HEK293T (cell line): ENCODE data around the gene EDA.

Source experiments
- CTCF ChIA-PET: fragments of 350-600 bp; formaldehyde crosslinking; extraction: SDS; loops from one replicate; lab custom pipeline; 2021; ENCODE audit warnings: antibody characterized with exemption, inconsistent platforms; lab: Yijun Ruan, JAX
- POLR2A ChIA-PET: fragments of 350-600 bp; formaldehyde crosslinking; extraction: SDS; loops from one replicate; lab custom pipeline; 2020; ENCODE audit warnings: antibody characterized with exemption, inconsistent platforms; lab: Yijun Ruan, JAX
- DNase-seq: peaks from one replicate; pipeline ENCODE4 v3.0.0; 2012; ENCODE audit warnings: mixed read lengths; ENCODE audit errors: extremely low spot score
- ARNT ChIP-seq: fragments of 450-650 bp; IDR thresholded peaks from 2 replicates; pipeline ENCODE4 v1.6.1; 2017; ENCODE audit warnings: mild to moderate bottlenecking
- BHLHE40 ChIP-seq: fragments of 450-650 bp; IDR thresholded peaks from 2 replicates; pipeline ENCODE4 v1.6.1; 2016; ENCODE audit warnings: mild to moderate bottlenecking, moderate library complexity, borderline replicate concordance
- CTBP1 ChIP-seq: fragments of 450-650 bp; IDR thresholded peaks from 2 replicates; pipeline ENCODE4 v1.6.1; 2016; ENCODE audit warnings: borderline replicate concordance
- ELF4 ChIP-seq: fragments of 450-650 bp; IDR thresholded peaks from 2 replicates; pipeline ENCODE4 v1.6.1; 2017; ENCODE audit warnings: antibody characterized with exemption
- FOXA1 ChIP-seq: fragments of 450-650 bp; IDR thresholded peaks from 2 replicates; pipeline ENCODE4 v1.6.1; 2016; ENCODE audit warnings: mild to moderate bottlenecking
- FOXK2 ChIP-seq: fragments of 450-650 bp; IDR thresholded peaks from 2 replicates; pipeline ENCODE4 v1.6.1; 2016; ENCODE audit warnings: mild to moderate bottlenecking
- FOXM1 ChIP-seq: fragments of 450-650 bp; IDR thresholded peaks from 2 replicates; pipeline ENCODE4 v1.6.1; 2017; ENCODE audit warnings: mild to moderate bottlenecking, borderline replicate concordance
- HDGF ChIP-seq: fragments of 450-650 bp; IDR thresholded peaks from 2 replicates; pipeline ENCODE4 v1.6.1; 2017; ENCODE audit warnings: antibody characterized with exemption, borderline replicate concordance
- L3MBTL2 ChIP-seq: fragments of 450-650 bp; conservative IDR thresholded peaks from 2 replicates; pipeline ENCODE4 v1.6.1; 2016; ENCODE audit warnings: mild to moderate bottlenecking
- LEF1 ChIP-seq: fragments of 450-650 bp; IDR thresholded peaks from 2 replicates; pipeline ENCODE4 v1.6.1; 2017; ENCODE audit warnings: mild to moderate bottlenecking, borderline replicate concordance
- NFRKB ChIP-seq: fragments of 450-650 bp; IDR thresholded peaks from 2 replicates; pipeline ENCODE4 v1.6.1; 2016; ENCODE audit warnings: mild to moderate bottlenecking, moderate library complexity
- PKNOX1 ChIP-seq: fragments of 450-650 bp; IDR thresholded peaks from 2 replicates; pipeline ENCODE4 v1.6.1; 2016
- SP1 ChIP-seq: fragments of 450-650 bp; IDR thresholded peaks from 2 replicates; pipeline ENCODE4 v1.6.1; 2017
- SUZ12 ChIP-seq: fragments of 450-650 bp; IDR thresholded peaks from 2 replicates; pipeline ENCODE4 v1.6.1; 2016; ENCODE audit warnings: mild to moderate bottlenecking
- TARDBP ChIP-seq: fragments of 450-650 bp; IDR thresholded peaks from 2 replicates; pipeline ENCODE4 v1.6.1; 2016
- ZNF384 ChIP-seq: fragments of 450-650 bp; IDR thresholded peaks from 2 replicates; pipeline ENCODE4 v1.6.1; 2016

The EDA gene

GRCh38 chrX:69607616-69608015, 8.3 kb upstream of the EDA start:
- no peak for TF ChIP-seq SUZ12
- no peak for TF ChIP-seq PKNOX1
- no peak for TF ChIP-seq LEF1
- TF ChIP-seq FOXA1, result no peak
- no peak for TF ChIP-seq ELF4
- no peak for TF ChIP-seq CTBP1
- TF ChIP-seq FOXM1, result no peak
- no peak for TF ChIP-seq HDGF
- no peak for TF ChIP-seq TARDBP
- POLR2A ChIA-PET, result no interaction called here
- no peak for DNase-seq
- CTCF ChIA-PET, result no interaction called here

- no peak for DNase-seq
- CTCF ChIA-PET, result interaction anchor here (0.7 kb wide), 1 partner anchor 13 kb away, joined by 3 read pairs; no protein-coding TSS in a partner anchor
These were observed 2.0 kb upstream of the EDA start for GRCh38 chrX:69613946-69614345.

GRCh38 chrX:69614886-69615285, 1.0 kb upstream of the EDA start:
- DNase-seq, result no peak
- POLR2A ChIA-PET, result no interaction called here

More at GRCh38 chrX:69613946-69614345, 2.0 kb upstream of the EDA start:
- TF ChIP-seq LEF1, result no peak
- POLR2A ChIA-PET, result no interaction called here

GRCh38 chrX:69615342-69615741, 571 bp upstream of the EDA start:
- CTCF ChIA-PET, result no interaction called here
- POLR2A ChIA-PET, result no interaction called here
- DNase-seq, result no peak
- TF ChIP-seq FOXK2 (no peak), HDGF (no peak), NFRKB (no peak), CTBP1 (no peak), FOXM1 (no peak), BHLHE40 (no peak), ZNF384 (no peak), FOXA1 (no peak), ELF4 (no peak), PKNOX1 (no peak), LEF1 (no peak), SP1 (no peak), TARDBP (no peak), SUZ12 (no peak)

More at GRCh38 chrX:69614886-69615285, 1.0 kb upstream of the EDA start:
- TF ChIP-seq FOXA1, result no peak
- no peak for TF ChIP-seq FOXM1
- TF ChIP-seq SP1, result no peak
- TF ChIP-seq LEF1, result no peak
- no peak for TF ChIP-seq L3MBTL2
- TF ChIP-seq BHLHE40, result no peak
- no peak for TF ChIP-seq TARDBP
- no peak for TF ChIP-seq CTBP1
- TF ChIP-seq SUZ12, result no peak
- no peak for TF ChIP-seq PKNOX1
- no peak for TF ChIP-seq HDGF
- TF ChIP-seq ELF4, result no peak
- TF ChIP-seq NFRKB, result no peak
- TF ChIP-seq FOXK2, result no peak
- TF ChIP-seq ARNT, result no peak
- TF ChIP-seq ZNF384, result no peak
- CTCF ChIA-PET, result no interaction called here

- POLR2A ChIA-PET, result interaction anchor here (1.1 kb wide), 1 partner anchor 517 kb away, joined by 5 read pairs; the partner anchor contains the start of gene IGBP1
- CTCF ChIA-PET, result interaction anchor here (1.0 to 2.6 kb wide), 4 partner anchors 12 to 416 kb away, joined by 3 to 11 read pairs (median 4); no protein-coding TSS in a partner anchor
- peak; percentile 50; the same call in 1 of the 2 replicates for TF ChIP-seq L3MBTL2
- TF ChIP-seq CTBP1, result no peak
- TF ChIP-seq HDGF, result no peak
- peak; percentile 17 for DNase-seq
These were observed 717 bp downstream of the EDA start for GRCh38 chrX:69616457-69617203.

GRCh38 chrX:69618803-69619202, 2.9 kb downstream of the EDA start:
- ChIA-PET POLR2A (no interaction called here), CTCF (interaction anchor here (0.7 to 2.6 kb wide), 10 partner anchors 14 to 414 kb away, joined by 3 to 11 read pairs (median 4); no protein-coding TSS in a partner anchor)
- DNase-seq, result peak; percentile 14
- TF ChIP-seq FOXA1 (no peak), PKNOX1 (no peak), HDGF (no peak), ZNF384 (no peak), FOXK2 (no peak), TARDBP (no peak), LEF1 (no peak), L3MBTL2 (no peak), BHLHE40 (no peak), ELF4 (no peak), NFRKB (no peak), CTBP1 (no peak), SUZ12 (no peak), SP1 (no peak), FOXM1 (no peak), ARNT (no peak)
